Dermis microvascular lymphatic vessel endothelial cell (primary cell): Measurements from ENCODE around the gene COQ10A. TPM values are rescaled to one million over a fixed set of nuclear protein-coding genes. Genes with fewer than 3 reads are reported as not detected.
A peak's percentile ranks its signal among the peaks of the same experiment; 100 is the strongest.

Experiments used
- DNase-seq, 2 donors: peaks; one replicate each; pipeline versions ENCODE4 v3.0.0 to v3.0.0-alpha.2; 2010; ENCODE audit warnings: low read depth in 2 of 2
- total RNA-seq: library from RNA; depleted of rRNA; stranded (reverse); fragments of >200 nt; gene quantifications from 2 replicates; pipeline ENCODE4 v1.2.1, GENCODE V29; 2014

COQ10A gene
- total RNA-seq, result 6.0 and 10.0 TPM in 2 replicates

GRCh38 chr12:56266693-56267442, at the start of gene COQ10A:
COQ10A (plus strand) TSS chr12:56266942; CDS start chr12:56267119, 177 bp downstream.
- DNase-seq, result peak; percentile 74 to 83

DNA sequence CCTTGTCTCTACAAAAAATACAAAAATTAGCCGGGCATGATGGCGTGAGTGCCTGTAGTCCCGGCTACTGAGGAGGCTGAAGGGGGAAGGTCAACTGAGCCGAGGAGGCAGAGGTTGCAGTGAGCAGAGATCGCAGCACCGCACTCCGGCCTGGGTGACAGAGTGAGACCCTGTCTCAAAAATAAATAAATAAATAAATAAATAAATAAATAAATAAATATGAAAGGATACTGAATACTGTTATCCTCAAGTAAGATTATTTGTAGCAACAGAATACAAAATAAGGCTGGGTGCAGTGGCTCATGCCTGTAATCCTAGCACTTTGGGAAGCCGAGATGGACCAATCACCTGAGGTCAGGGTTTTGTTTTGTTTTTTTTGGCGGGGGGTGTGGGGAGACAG, 46.9 kb upstream of the COQ10A start:
- no peak for DNase-seq

- peak in 1 of 2 donors; percentile 29 for DNase-seq
Measured at GRCh38 chr12:56220611-56221231, 46.0 kb upstream of the COQ10A start.

- DNase-seq, result peak in 1 of 2 donors; percentile 45
Measured at GRCh38 chr12:56221232-56221756, 45.4 kb upstream of the COQ10A start.

DNA sequence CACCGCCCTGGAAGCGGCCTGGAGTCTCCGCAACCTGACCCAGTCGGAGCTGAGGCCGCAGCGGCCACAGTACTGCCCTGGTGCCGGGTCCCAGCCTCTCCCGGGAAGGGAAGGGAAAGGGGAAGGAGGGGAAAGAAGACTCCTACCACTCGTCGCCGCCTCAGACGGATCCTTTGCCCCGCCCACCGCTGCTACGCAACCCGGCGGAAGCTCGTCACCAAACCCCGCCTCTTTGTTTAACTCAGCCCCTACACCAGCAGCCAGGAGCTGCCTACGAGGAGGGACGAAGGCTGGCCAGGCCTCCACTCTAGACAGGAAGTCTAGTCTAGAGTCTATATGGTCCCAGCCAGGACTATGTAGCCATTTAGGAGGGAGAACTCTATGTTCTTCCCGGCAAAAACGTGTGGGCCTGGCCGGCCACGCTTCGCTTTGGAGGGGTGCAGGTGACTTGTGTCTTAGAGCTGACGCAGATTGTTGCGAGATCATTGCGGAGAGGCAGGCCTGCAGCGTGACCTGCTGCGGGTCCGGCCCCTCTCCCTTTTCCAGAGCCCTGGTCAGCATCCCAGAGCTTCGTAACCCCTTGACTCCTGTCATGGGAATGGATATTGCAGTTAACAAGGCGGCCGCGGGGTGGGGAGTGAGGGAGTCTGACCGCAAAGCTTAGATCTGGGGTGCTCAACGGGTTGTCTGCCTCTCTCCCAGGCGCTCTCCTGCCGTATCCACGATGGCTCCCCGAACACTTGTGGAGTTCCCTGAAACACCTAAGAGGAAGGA, 44.8 kb upstream of the COQ10A start, which contains the start of gene RNF41:
RNF41 (minus strand) TSS at position 166 of the 774 bp plus-strand sequence. CDS start 7,875 bp downstream, outside the sequence.
- DNase-seq, result peak; percentile 86 to 97

- DNase-seq, result no peak
Measured at GRCh38 chr12:56222531-56222895, 44.2 kb upstream of the COQ10A start.

- no peak for DNase-seq
Measured at GRCh38 chr12:56223571-56224101, 43.1 kb upstream of the COQ10A start.

DNA sequence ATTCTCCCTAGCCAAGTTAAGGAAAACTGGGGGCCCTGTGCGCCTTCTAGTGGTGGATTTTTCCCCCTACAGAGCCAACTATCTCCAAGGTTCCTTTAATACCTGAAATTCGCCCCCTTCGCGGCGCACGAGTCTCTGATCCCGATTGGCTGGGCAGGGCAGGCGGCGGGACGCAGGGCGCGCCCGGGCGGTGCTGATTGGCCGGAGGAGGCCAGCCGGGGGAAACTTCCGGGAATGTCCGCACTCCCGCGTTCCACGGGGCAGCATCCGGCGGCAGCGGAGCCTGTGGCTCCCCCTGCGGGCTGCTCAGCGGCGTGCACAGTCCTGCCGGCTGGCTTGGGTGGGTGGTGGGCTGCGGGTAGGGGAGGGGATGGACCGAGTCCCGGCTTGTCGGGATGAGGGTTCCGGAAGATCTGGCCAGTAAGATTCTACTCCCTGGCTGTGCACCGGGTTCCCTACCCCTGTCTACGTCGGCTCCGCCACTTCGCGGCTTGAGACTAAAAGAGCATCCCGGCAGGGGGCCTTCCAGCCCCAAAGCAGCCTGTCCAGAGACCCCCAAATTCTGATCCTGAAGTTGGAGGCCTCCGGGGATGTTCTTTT, 42.5 kb upstream of the COQ10A start, which contains the start of gene NABP2:
NABP2 (plus strand) TSS at position 241 of the 600 bp plus-strand sequence. CDS start 515 bp downstream, outside the sequence.
- peak; percentile 79 to 97 for DNase-seq

GRCh38 chr12:56224954-56225353, 41.8 kb upstream of the COQ10A start:
- no peak for DNase-seq

DNA sequence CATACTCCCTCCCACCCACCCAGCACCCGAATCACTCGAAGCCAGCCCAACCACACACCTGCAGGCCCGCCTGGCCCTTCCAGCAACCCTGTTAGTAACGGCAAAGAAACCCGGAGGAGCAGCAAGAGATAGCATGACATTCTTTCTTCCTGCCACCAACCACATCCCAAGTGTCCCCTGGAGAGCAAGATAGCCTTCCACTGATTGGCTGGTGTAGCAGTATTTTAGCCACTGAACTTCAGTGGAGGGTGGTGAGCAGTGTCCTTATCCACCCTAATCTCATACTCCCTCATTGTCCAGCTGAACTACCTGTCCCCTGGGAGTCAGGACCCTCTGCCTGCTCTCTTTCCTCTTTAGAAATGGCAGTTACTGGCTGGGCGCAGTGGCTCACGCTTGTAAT, 37.7 kb upstream of the COQ10A start:
- DNase-seq, result no peak

DNA sequence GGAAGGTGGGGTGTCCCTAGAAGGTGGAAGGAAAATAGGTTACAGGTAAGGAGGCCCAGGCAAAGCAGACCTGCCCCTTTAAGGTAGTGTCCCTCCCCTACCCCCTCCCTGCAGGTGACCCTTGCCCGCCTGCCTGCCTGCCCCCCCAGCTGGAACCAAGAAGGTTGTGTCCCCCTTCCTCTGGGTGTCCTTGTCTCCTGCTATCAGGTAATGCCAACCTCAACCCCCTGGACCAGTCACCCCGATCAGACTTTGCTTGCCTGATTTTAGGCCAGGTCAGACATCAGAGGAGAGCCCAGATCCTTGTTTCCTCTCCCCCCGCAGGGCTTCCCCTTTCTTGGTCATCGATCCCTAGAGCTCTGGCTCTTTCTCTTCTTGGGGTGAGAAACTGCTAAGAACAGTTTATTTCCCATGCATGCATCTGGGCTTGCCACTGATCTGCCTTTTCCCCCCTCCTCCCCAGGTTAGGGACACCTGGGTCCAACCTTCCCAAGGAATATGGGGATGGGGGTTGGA, 36.8 kb upstream of the COQ10A start, which contains the start of gene SLC39A5:
SLC39A5 (plus strand) TSS at position 136 of the 516 bp plus-strand sequence. CDS start 1,224 bp downstream, outside the sequence.
- DNase-seq, result no peak

DNA sequence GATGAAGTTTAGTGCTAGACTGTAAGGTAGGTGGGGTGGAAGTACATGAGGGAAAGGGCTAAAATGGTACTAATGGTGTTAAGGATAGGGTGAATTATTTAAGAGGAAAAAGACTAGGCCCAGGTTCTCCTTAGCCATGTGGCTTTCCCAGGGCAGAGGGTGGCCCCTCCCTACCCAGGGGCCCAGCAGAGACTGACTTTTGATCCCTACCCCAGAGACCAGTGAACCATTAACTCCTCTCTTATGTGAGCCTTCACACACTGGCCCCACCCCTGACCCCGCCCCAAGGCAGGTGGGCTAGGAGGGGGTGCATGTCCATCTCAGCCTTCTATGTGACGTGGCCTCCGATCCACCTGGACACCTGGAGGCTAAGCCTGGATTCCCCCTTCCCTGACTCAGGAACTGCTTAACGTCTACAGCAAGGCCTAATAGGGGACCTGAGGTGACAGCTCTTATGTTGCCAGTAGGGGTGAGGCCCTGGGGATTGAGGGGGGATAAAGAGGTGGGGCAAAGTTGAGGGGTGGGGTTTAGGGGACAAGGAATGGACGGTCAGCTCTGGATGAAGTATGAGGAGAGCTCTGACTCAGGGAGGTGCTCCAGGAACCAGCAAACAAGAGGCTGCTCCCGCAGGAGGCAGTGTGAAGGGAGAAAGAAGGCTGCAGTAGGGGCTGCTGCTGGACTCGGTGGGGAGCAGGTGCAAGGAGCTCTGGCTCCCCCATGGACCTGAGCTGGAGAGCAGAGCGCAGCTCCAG, 36.1 kb upstream of the COQ10A start:
- DNase-seq, result no peak

GRCh38 chr12:56231184-56231582, 35.6 kb upstream of the COQ10A start:
- DNase-seq, result no peak

DNA sequence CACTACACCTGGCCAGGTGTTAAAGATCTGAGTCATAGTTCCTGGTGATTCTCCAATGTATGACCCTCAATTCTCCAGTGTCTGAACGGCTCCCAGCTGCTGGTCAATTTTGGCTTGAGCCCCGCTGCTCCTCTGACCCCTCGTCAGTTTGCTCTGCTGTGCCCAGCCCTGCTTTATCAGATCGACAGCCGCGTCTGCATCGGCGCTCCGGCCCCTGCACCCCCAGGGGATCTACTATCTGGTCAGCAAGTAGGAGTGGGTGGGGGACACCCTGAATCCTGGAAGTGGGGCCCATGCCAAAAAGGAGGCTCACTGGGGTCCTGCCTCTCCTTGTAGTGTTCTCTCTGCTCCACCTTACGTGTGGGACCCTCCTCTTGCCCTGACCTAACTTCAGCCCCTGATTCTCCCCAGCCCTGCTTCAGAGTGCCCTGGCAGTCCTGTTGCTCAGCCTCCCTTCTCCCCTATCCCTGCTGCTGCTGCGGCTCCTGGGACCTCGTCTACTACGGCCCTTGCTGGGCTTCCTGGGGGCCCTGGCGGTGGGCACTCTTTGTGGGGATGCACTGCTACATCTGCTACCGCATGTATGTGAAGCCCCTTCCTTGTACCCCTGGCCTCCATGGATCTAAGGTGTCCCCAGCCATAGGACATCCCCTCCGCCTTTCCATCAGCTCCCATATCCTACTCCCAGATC, 31.9 kb upstream of the COQ10A start:
- DNase-seq, result no peak

- DNase-seq, result no peak
Measured at GRCh38 chr12:56236091-56236490, 30.7 kb upstream of the COQ10A start.

DNA sequence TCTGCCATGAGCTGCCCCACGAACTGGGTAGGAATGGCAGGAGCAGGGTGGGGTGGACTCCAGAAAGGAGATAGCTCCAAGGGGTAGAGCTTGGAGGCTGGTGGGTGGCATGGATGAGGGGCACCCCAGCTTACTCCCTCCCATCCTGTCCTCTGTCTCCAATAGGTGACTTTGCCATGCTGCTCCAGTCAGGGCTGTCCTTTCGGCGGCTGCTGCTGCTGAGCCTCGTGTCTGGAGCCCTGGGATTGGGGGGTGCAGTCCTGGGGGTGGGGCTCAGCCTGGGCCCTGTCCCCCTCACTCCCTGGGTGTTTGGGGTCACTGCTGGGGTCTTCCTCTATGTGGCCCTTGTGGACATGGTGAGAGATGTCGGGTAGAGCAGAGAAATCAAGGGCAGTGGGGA, 29.8 kb upstream of the COQ10A start:
- DNase-seq, result no peak

- no peak for DNase-seq
Measured at GRCh38 chr12:56237552-56237951, 29.2 kb upstream of the COQ10A start.

GRCh38 chr12:56241424-56242303, 25.1 kb upstream of the COQ10A start:
- no peak for DNase-seq
